ENCODE results near the gene UROD.

Gene UROD

GRCh38 chr1:45007311-45007710 is 4.7 kb upstream of the UROD start:
- intact Hi-C loops (cut with DNase I) = no loop called here

GRCh38 chr1:45008076-45008475 is 4.0 kb upstream of the UROD start:
- DNase-seq = peak in 1 of 10 donors; percentile 12
- intact Hi-C loops (cut with DNase I) = no loop called here

More at GRCh38 chr1:45007311-45007710, 4.7 kb upstream of the UROD start:
- peak in 1 of 10 donors; percentile 53 for DNase-seq

GRCh38 chr1:45008516-45008915 is 3.5 kb upstream of the UROD start:
- intact Hi-C loops (cut with DNase I) = no loop called here
- peak in 1 of 10 donors; percentile 54 for DNase-seq

- peak in 1 of 10 donors; percentile 56 for DNase-seq
- intact Hi-C loops (cut with DNase I) = no loop called here
Observed at GRCh38 chr1:45009296-45009865, 2.7 kb upstream of the UROD start.

GRCh38 chr1:45009956-45010854 is 1.8 kb upstream of the UROD start:
- DNase-seq = peak in 3 of 10 donors; percentile 44 to 84 (median 69)
- intact Hi-C loops (cut with DNase I) = loop anchor here (2.0 to 5.0 kb wide), 4 partner anchors 23 to 278 kb away; partner anchors contain the start of genes EIF2B3 and RNU5D-1

- intact Hi-C loops (cut with DNase I) = loop anchor here (2.0 to 5.0 kb wide), 4 partner anchors 24 to 279 kb away; partner anchors contain the start of genes EIF2B3 and RNU5D-1
- DNase-seq = peak; percentile 80 to 98 (median 86)
Observed at GRCh38 chr1:45010855-45011811, 921 bp upstream of the UROD start, which contains the start of gene HECTD3. Gene HECTD3 (minus strand): TSS chr1:45011324. CDS start chr1:45011257, 67 bp downstream.

GRCh38 chr1:45012639-45013278 is 705 bp downstream of the UROD start:
- intact Hi-C loops (cut with DNase I) = loop anchor here (5.0 kb wide), 3 partner anchors 175 to 280 kb away; partner anchors contain the start of gene RNU5D-1
- peak; percentile 25 to 94 (median 61) for DNase-seq

- intact Hi-C loops (cut with DNase I) = loop anchor here (1.0 to 5.0 kb wide), 5 partner anchors 176 to 287 kb away; partner anchors contain the start of genes RNU5D-1 and ZSWIM5
- DNase-seq = peak in 1 of 10 donors; percentile 74
Observed at GRCh38 chr1:45013551-45014209, 1.6 kb downstream of the UROD start.

- intact Hi-C loops (cut with DNase I) = loop anchor here (1.0 to 5.0 kb wide), 5 partner anchors 177 to 286 kb away; partner anchors contain the start of genes RNU5D-1 and ZSWIM5
- peak; percentile 65 to 95 (median 84) for DNase-seq
Observed at GRCh38 chr1:45014321-45015028, 2.4 kb downstream of the UROD start.

GRCh38 chr1:45015683-45016082 is 3.6 kb downstream of the UROD start:
- intact Hi-C loops (cut with DNase I) = loop anchor here (2.0 kb wide), 2 partner anchors 191 to 477 kb away; partner anchors contain the start of gene ZSWIM5

GRCh38 chr1:45016090-45016697 is 4.1 kb downstream of the UROD start:
- intact Hi-C loops (cut with DNase I) = loop anchor here (2.0 kb wide), 1 partner anchor 477 kb away; no protein-coding TSS in a partner anchor
- DNase-seq = no peak

More at GRCh38 chr1:45015683-45016082, 3.6 kb downstream of the UROD start:
- no peak for DNase-seq

GRCh38 chr1:45016767-45017166 is 4.7 kb downstream of the UROD start:
- peak in 1 of 10 donors; percentile 22 for DNase-seq
- intact Hi-C loops (cut with DNase I) = loop anchor here (2.0 kb wide), 1 partner anchor 476 kb away; no protein-coding TSS in a partner anchor

- peak; percentile 25 to 94 (median 66) for DNase-seq
- intact Hi-C loops (cut with DNase I) = no loop called here
Observed at GRCh38 chr1:45018599-45019230, 6.7 kb downstream of the UROD start.

GRCh38 chr1:45023663-45024062 is 11.6 kb downstream of the UROD start:
- no peak for DNase-seq
- intact Hi-C loops (cut with DNase I) = no loop called here

GRCh38 chr1:45026446-45026845 is 14.4 kb downstream of the UROD start:
- DNase-seq = no peak
- intact Hi-C loops (cut with DNase I) = no loop called here

- DNase-seq = no peak
Observed at GRCh38 chr1:45032837-45033236, 20.8 kb downstream of the UROD start.

GRCh38 chr1:45033356-45033755 is 21.3 kb downstream of the UROD start:
- no peak for DNase-seq
- intact Hi-C loops (cut with DNase I) = no loop called here

More at GRCh38 chr1:45032837-45033236, 20.8 kb downstream of the UROD start:
- intact Hi-C loops (cut with DNase I) = no loop called here

Data from posterior cingulate gyrus (tissue), 11 donors.